Occipital lobe (tissue), 2 donors: ENCODE results near the gene FSD2. TPM values are rescaled to one million over a fixed set of nuclear protein-coding genes. Genes with fewer than 3 reads are reported as not detected.
A peak's percentile ranks its signal among the peaks of the same experiment; 100 is the strongest.
"Not testable (repeated sequence)": the region's sequence is repeated elsewhere in the genome, so short reads cannot be mapped to it uniquely, and the experiment has no call there.

Source experiments
- DNase-seq: peaks from one replicate; lab custom pipeline; 2025; lab: John Stamatoyannopoulos, UW
- total RNA-seq: library from RNA; depleted of rRNA; stranded (reverse); fragments of >200 nt; gene quantifications from one replicate; pipeline ENCODE4 v1.2.3, GENCODE V29; 2014

The FSD2 gene
- total RNA-seq, 1 donor from 2014 or later = 0.16 TPM

DNA sequence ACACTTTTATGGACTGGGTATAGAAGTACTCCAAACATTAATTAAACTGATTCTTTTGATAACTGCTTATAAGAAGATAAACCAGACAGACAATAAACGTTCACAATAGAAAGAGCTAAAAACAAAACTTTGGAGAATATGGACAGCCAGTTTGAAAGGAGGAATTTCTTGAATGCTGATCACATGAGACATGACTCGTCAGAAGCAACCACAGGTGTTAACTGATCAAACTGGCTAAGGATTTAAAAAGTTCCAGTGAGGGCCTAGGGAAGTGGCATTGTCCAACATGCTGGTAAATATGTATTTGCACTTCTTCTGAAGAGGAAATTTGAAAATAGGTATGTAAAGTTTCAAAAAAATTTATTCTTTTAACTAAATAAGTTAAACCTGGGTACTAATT is 66.8 kb downstream of the FSD2 start:
- no peak for DNase-seq

DNA sequence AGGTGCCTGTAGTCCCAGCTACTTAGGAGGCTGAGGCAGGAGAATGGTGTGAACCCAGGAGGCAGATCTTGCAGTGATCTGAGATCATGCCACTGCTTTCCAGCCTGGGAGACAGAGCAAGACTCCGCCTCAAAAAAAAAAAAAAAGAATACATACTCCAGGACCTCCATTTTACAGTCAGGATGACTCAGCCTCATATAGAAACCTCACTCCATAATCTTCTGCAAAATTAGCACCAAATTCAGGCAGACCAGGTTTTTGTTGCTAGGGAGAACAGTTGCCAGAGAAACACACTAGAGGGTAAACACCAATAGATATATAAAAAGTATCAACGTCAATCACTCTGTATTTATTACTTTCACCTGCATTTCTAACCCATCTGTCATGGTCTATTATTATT is 67.9 kb downstream of the FSD2 start:
- no peak for DNase-seq

DNA sequence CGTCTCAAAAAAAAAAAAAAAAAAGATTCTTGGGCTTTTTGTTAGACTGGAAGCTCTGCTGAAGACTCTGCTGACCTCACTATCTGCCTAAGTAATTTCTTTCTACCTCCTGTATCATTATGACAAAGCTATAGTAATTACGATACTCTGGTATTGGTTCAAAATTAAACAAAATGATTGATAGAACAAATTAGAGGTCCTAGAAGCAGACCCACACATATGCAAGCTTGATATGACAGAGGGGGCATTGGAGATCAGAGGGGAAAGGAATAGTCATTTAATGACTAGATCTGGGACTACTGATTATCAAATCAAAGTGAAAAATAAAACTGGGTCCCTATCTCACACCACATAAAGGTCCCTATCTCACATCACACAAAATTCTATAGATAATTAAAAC is 74.3 kb downstream of the FSD2 start:
- no peak for DNase-seq

DNA sequence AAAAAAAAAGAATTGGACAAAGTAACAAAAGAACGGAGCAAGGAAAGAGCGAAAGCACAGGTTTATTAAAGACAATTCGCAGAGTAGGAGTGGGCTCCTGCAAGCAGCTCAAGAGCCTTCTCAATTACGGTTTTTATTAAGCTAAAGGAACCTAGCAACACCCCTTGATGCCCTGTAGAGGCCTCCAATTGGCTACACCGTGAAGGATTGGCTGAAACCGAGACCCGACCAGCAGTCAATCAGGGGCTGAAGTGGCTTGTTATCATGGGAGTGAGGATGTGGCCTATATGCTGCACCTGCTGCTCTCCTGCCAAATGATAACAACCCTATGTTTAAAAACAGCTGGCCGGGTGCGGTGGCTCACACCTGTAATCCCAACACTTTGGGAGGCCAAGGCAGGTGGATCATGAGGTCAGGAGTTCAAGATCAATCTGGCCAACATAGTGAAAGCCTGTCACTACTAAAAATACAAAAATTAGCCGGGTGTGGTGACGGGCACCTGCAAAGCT is 75.8 kb downstream of the FSD2 start:
- no peak for DNase-seq

DNA sequence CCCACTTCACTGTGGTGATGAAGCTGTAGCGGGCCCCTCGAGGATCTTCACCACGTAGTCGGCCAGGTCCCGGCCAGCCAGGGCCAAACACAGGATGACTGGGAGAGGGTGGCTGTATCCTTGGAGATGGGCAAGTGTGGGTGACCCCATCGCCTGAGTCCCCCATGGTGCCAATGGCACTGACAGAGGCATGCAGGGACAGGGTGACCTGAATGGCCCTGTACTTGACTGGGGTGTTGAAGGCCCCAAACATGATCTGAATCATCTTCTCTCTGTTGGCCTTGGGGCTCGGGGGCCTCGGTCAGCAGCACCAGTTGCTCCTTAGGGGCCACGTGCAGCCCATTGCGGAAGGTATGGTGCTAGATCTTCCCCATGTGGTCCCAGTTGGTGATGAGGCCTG is 79.1 kb downstream of the FSD2 start:
- DNase-seq = no peak

DNA sequence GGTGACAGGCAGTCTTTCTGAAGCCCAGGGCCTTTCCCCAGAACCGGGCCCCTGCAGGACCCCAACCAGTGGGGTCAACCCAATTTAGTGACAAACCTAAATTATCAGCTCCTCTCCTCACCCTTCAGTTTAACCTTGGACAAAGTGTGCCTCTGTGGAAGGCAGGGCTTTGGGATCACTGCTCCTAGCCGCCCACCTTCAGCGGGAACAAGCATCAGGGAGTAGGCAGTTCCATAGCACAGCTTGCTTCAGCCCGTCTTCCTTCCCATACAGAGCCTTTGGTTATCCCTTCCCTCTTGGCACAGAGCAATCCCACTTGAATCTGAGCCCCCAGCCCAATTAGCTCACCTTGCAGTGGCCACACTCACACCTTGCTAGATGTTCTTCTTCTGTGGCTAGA is 90.9 kb downstream of the FSD2 start:
- no peak for DNase-seq

DNA sequence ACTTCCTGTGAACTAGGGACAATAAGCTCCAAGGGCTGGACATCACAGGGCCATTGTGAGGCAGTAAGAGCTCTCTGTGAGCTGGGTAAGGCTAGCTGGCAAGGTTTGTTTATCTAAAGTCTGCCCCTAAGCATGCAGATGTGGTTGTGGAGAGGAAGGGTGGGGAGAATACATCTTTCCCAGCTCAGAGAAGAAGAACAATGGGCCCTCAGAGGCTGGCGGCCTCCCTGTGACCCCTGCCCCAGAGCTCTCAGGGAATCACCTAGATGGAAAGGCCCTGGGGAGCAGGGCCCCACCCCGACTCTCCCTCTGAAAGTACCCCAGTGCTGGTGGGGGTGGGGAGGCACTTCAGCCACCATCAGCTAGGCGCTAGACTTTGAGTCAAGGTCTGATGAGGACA is 91.9 kb downstream of the FSD2 start:
- DNase-seq = no peak

DNA sequence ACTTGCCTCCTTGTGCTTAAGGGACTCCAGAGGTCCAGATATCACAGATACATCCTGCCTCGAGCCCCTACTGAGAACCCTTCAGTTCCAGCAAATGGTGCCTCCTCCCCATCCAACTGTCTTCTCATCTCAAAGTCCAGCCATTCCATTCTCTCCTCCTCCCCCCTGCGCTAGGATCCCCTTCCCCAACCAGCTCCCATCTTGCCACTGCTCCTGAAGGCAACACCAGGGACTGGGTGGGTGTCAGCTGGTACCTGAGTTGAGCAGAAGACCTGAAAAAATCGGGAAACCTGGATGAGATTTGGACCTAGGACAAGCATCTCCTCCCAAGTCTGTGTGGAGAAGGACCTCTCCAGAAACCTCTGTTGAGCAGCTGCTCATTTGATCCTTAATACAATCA is 93.8 kb downstream of the FSD2 start:
- DNase-seq = no peak

DNA sequence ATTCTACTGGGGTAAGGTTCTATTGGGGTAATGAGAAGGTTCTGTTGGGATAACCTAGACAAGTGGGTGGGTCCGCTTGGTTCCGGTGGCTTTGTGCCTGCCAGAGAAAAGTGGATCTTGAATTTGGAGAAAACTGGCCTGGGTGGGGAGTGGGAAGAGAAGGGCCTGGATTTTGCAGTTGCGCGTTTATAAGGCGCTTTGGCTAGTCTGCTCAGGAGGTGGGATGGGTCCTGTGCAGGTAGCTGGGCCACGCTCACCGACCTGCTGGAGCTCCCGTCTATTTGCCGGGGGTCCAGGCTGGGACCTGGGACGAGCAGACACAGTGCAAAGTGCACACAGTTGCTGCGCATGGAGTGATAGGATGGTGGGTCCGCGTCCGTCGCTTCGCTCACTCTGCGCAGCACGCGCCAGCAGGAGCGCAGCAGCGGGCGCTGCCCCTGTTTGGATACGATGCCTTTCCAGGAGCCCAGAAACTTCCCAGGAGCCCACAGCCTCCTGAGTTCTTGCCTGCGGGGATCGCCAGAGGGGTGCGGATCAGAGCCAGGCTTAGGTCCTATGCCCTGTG is 94.9 kb downstream of the FSD2 start:
- DNase-seq = no peak

DNA sequence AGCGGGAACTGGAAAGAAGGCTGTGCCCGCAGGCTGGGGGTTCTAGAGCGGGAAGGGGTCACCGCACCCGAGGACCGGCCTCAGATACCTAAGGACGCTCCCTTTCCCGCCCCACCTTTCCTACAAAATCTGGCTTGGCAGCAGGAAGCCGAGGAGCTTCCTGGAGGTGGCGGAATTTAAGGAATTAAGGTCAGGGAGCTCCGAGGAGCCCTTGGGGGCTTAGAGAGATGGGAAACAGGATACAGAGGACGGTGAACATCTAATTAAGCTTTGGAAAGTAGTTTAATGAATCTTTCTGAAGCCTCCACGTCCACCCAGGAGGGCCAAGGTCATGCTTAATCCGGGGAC is 95.7 kb downstream of the FSD2 start:
- DNase-seq = no peak

DNA sequence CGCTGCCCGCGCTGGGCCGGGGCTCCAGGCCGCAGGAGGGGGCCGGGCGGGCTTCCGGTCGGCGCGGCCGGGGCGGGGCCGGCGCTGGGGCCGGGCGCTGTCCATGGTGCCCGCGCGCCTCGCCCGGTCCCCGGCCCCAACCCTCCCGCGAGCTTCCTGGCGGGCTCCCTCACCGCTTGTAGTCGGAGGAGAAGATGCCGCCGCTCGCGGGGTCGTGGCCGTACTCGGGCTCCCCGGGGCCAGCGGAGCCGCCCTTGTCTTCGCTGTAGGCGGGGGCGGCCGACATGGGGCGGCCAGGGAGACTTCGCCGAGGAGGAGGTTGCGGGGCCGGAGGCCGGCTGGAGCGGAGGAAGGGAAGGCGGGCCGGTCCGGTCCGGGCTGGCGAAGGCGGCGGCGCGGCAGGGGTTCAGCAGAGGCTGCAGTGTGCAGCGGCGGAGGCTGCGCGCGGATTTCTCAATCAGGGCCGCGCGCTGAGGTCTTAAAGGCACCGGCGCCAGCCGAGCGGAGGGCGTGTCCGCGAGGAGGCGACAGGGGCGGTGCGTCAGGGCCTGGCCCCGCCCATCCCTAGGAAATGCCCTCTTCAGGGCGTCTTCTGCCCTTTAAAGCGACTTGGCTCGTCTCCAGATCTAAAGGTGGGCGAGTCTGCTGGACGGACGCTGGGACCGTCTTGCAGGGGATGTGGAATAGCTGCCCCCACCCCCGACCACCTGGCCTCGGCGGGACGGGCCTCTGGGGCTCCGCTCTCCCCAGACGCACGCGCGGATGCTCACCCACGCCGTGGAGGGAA is 96.3 kb downstream of the FSD2 start, which contains the start of gene AP3B2:
Gene AP3B2 (minus strand): TSS at position 455 of the 787 bp plus-strand sequence. CDS start 169 bp downstream, at position 286.
- DNase-seq = peak; percentile 72

DNA sequence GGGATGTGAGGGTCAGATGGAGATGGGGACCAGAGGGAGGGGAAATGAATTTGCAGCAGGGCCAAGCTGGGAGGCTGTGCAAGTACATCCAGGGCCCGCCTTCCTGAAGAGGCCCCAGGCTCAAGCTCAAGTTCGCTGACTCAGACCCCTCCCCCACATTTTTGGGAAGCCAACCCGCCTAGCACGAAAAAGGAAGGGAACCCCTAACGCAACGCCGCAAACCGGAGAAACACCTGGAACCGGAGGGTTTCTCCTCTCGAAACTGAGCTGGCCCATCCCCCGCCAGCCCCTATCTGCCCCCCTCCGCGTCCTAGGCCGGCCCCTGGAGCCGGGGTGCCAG is 96.8 kb downstream of the FSD2 start:
- DNase-seq = no peak

DNA sequence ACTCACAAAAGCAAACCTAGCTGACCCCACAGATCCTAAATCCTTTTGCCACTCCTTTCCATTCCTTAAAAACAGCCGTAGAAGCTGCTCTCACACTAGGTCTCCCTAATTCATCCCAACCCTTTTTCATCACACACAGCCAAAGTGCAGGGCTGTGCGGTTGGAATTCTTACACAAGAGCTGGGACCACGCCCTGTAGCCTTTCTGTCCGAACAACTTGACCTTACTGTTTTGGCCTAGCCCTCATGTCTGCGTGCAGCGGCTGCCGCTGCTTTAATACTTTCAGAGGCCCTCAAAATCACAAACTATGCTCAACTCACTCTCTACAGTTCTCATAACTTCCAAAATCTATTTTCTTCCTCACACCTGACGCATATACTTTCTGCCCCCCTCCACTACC is 100.0 kb downstream of the FSD2 start:
- not testable (repeated sequence) for DNase-seq

Other genes starting within 250 kb of the FSD2 start
- gene CPEB1, start 158.7 kb downstream of the FSD2 start, total RNA-seq = 2.8 TPM
- gene AP3B2, start 96.2 kb downstream of the FSD2 start, total RNA-seq = 52.9 TPM
- gene WHAMM, start 3.6 kb upstream of the FSD2 start, total RNA-seq = 4.5 TPM
- 76.7 TPM for gene HOMER2, start 146.7 kb upstream of the FSD2 start, total RNA-seq
- 41.5 TPM for gene RAMAC, start 180.1 kb upstream of the FSD2 start, total RNA-seq
- gene C15orf40, start 205.6 kb upstream of the FSD2 start, total RNA-seq = 18.6 TPM